Measurements from ENCODE around the gene OR11G2.

GRCh38 chr14:20143911-20144310, 46.8 kb upstream of the OR11G2 start:
- TF ChIP-seq SMC3 (IDR thresholded peaks at IDR 0.05) (no peak), CHD2 (IDR thresholded peaks at IDR 0.05; ENCODE audit: low read length, partially characterized antibody) (no peak), MAFK (IDR thresholded peaks at IDR 0.05; ENCODE audit: partially characterized antibody) (no peak)
- TF ChIP-seq, protein P1, sequence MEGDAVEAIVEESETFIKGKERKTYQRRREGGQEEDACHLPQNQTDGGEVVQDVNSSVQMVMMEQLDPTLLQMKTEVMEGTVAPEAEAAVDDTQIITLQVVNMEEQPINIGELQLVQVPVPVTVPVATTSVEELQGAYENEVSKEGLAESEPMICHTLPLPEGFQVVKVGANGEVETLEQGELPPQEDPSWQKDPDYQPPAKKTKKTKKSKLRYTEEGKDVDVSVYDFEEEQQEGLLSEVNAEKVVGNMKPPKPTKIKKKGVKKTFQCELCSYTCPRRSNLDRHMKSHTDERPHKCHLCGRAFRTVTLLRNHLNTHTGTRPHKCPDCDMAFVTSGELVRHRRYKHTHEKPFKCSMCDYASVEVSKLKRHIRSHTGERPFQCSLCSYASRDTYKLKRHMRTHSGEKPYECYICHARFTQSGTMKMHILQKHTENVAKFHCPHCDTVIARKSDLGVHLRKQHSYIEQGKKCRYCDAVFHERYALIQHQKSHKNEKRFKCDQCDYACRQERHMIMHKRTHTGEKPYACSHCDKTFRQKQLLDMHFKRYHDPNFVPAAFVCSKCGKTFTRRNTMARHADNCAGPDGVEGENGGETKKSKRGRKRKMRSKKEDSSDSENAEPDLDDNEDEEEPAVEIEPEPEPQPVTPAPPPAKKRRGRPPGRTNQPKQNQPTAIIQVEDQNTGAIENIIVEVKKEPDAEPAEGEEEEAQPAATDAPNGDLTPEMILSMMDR (IDR thresholded peaks at IDR 0.05): no peak

Measured in A549 (cell line).